PFSK-1 (cell line): ENCODE results near the gene GALNS.

Source experiments
- FOXP2 ChIP-seq: optimal IDR thresholded peaks from 2 replicates; pipeline ENCODE3; 2011; ENCODE audit warnings: borderline replicate concordance, control low read depth, inconsistent platforms; ENCODE audit not compliant: insufficient read depth; ENCODE audit errors: extremely low read length, extremely low read depth
- POLR2AphosphoS5 ChIP-seq: IDR thresholded peaks from 2 replicates; pipeline ENCODE4 v1.6.1; 2012; ENCODE audit warnings: low read depth, mild to moderate bottlenecking, control low read depth, low read length, moderate library complexity
- SIN3A ChIP-seq: IDR thresholded peaks from 2 replicates; pipeline ENCODE4 v1.6.1; 2012; ENCODE audit warnings: mild to moderate bottlenecking, low read length, moderate library complexity, borderline replicate concordance; ENCODE audit not compliant: insufficient read depth
- TAF1 ChIP-seq: IDR thresholded peaks from 2 replicates; pipeline ENCODE4 v1.6.1; 2012; ENCODE audit warnings: low read length, control low read depth, borderline replicate concordance; ENCODE audit not compliant: insufficient read depth
- TF ChIP-seq, protein P1 (sequence below), 2 experiments: IDR thresholded peaks; 2 replicates each; pipeline versions ENCODE4 v1.6.1 to v1.8.0; 2011 to 2012; ENCODE audit warnings: low read depth in 2 of 2, low read length in 2 of 2, control low read depth in 1 of 2, inconsistent platforms in 1 of 2, mild to moderate bottlenecking in 1 of 2, moderate library complexity in 1 of 2; ENCODE audit not compliant: insufficient read depth in 1 of 2

GALNS gene

DNA sequence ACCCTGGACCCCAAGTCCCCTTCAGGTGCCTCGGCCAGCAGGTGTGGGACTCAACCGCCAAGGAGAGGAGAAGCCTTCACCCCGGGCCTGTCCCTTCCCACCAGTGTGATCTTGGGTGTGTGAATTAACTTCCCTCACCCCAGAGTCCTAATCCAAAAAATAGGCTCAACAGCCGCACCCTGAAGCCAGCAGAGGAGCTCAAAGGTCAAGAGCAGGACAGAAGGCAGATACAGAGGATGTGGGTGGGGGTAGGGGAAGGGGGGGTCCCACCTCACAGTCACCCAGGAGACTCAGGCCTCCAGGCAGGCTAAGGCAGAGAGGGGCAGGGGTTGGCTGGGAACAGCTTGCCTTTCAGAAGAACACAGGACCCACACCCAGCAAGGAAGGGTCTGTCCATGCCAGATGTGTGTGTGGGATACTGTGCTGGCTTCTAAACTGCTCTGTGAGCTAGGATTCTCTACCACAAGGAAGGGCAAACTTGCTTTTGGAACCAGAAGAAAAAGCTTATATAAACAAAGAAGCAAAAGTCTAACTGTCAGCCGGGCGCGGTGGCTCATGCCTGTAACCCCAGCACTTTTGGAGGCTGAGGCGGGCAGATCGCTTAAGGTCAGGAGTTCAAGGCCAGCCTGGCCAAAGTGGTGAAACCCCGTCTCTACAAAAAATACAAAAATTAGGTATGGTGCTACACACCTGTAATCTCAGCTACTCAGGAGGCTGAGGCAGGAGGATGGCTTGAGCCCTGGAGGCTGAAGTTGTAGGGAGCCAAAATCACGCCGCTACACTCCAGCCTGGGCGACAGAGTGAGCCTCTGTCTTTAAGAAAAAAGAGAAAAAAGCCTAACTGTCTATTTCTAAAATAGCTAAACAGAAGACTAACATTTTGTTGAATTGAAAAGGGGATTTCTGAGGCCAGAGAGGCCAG, 76.3 kb downstream of the GALNS start:
- TF ChIP-seq POLR2AphosphoS5 (no peak), TAF1 (no peak), SIN3A (no peak), FOXP2 (no peak)
- TF ChIP-seq, protein P1, sequence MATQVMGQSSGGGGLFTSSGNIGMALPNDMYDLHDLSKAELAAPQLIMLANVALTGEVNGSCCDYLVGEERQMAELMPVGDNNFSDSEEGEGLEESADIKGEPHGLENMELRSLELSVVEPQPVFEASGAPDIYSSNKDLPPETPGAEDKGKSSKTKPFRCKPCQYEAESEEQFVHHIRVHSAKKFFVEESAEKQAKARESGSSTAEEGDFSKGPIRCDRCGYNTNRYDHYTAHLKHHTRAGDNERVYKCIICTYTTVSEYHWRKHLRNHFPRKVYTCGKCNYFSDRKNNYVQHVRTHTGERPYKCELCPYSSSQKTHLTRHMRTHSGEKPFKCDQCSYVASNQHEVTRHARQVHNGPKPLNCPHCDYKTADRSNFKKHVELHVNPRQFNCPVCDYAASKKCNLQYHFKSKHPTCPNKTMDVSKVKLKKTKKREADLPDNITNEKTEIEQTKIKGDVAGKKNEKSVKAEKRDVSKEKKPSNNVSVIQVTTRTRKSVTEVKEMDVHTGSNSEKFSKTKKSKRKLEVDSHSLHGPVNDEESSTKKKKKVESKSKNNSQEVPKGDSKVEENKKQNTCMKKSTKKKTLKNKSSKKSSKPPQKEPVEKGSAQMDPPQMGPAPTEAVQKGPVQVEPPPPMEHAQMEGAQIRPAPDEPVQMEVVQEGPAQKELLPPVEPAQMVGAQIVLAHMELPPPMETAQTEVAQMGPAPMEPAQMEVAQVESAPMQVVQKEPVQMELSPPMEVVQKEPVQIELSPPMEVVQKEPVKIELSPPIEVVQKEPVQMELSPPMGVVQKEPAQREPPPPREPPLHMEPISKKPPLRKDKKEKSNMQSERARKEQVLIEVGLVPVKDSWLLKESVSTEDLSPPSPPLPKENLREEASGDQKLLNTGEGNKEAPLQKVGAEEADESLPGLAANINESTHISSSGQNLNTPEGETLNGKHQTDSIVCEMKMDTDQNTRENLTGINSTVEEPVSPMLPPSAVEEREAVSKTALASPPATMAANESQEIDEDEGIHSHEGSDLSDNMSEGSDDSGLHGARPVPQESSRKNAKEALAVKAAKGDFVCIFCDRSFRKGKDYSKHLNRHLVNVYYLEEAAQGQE (IDR thresholded peaks at IDR 0.05; ENCODE audit: insufficient read depth in 1 of 2, low read depth in 2 of 2, low read length in 2 of 2), result no peak

DNA sequence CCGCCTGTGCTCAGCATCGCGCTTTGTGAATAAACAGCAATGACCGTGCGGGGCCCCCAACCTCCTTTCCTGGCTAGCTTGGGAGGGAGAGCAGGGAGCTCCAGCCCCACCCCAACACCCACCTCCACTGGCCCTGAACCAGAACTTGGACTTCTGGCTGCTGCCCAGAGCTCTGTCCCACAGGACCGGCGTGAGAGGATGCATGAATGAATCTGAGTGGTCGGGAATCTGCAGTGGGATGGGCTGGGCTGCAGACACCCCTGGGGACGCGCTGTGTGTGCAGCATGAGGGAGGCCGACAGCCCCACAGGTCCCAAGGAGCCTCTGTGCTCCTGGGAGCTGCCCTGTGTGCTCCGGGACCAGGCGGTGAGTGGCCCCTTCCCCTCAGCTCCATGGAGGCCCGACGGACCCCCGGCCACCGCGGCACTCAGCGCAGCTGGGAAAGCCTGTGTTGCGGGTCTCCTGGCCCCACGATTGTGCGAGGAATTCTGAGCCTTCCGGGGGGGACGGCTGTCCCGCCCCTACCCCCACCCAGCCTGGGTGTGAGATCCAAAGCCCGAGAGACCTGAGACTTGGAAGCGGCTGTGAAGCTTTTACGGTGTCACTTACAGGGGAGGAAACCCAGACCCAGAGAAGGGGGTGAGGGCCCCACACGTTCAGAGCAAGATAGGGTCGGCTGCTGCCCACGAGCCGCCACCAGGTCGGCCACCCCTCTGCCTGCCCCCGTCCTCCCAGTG, 77.2 kb downstream of the GALNS start:
- TF ChIP-seq SIN3A, result no peak
- no peak for TF ChIP-seq FOXP2
- TF ChIP-seq, protein P1 (IDR thresholded peaks at IDR 0.05; ENCODE audit: insufficient read depth in 1 of 2, low read depth in 2 of 2, low read length in 2 of 2), result no peak
- no peak for TF ChIP-seq TAF1
- TF ChIP-seq POLR2AphosphoS5, result no peak

DNA sequence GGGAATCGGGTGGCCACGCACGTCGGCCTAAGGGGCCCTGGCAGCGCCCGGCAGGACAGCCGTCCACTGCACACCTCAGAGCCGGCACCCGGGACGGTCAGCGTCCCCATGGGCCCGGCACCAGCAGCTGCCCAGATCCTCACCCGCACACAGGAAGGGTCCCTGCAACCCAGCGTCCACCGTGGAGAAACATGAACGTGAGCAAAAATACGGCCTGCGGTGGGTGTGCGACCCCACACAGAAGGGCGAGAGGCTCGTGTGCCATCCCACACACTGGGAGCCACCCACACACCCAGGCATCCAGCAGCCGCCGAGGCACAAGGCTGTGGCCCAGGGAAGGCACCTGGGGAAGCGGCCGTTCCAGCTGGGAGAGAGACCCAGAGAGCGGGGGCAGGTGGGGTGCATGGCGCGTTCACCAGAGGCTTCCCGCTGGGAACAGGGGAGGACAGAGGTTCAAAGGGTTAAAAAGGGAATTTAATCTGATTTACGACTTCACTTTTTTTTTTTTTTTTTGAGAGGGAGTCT, 78.1 kb downstream of the GALNS start:
- no peak for TF ChIP-seq FOXP2
- TF ChIP-seq, protein P1 (IDR thresholded peaks at IDR 0.05; ENCODE audit: insufficient read depth in 1 of 2, low read depth in 2 of 2, low read length in 2 of 2), result no peak
- no peak for TF ChIP-seq POLR2AphosphoS5
- TF ChIP-seq TAF1, result no peak
- no peak for TF ChIP-seq SIN3A

DNA sequence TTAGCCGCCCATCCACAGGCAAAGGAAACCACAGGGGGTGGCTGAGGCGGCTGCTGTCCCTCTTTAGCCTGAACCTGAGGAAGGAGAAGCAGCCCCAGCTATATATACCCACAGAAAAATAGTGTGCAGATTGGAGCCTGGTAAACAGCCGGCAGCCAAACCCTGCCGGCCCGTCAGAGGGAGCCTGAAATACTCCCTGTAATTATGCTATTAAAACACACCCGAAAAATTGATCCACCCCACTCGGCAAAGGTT, 78.5 kb downstream of the GALNS start:
- TF ChIP-seq POLR2AphosphoS5 (no peak), SIN3A (no peak), TAF1 (no peak), FOXP2 (no peak)
- TF ChIP-seq, protein P1 (IDR thresholded peaks at IDR 0.05; ENCODE audit: insufficient read depth in 1 of 2, low read depth in 2 of 2, low read length in 2 of 2), result no peak
